Keratinocyte (primary cell): ENCODE results near the gene HDGFL3. TPM values are rescaled to one million over a fixed set of nuclear protein-coding genes. Genes with fewer than 3 reads are reported as not detected.

Experiments
- DNase-seq: peaks from one replicate; pipeline ENCODE4 v3.0.0-alpha.2; 2011; ENCODE audit warnings: low read depth, missing footprints, low spot score
- FAIRE-seq: peaks from 2 replicates; lab custom pipeline; 2011; peaks lifted over from hg19 to GRCh38; lab: Jason Lieb, UNC
- H2AFZ ChIP-seq: 2 replicates; pipeline ENCODE4 v1.6.0; 2012; ENCODE audit warnings: low read length, control low read depth, inconsistent platforms; ENCODE audit not compliant: control insufficient read depth
- H3K27ac ChIP-seq: 2 replicates; pipeline ENCODE4 v1.5.1; 2011; ENCODE audit warnings: low read length; ENCODE audit not compliant: control insufficient read depth, insufficient read depth
- H3K27me3 ChIP-seq: 3 replicates; pipeline ENCODE4 v1.6.0; 2011; ENCODE audit warnings: low read length; ENCODE audit not compliant: control insufficient read depth, insufficient read depth; ENCODE audit errors: extremely low read depth
- H3K36me3 ChIP-seq, 2 experiments: 2 replicates in 1 of 2; 3 replicates in 1 of 2; pipeline ENCODE4 v1.5.1; 2011; ENCODE audit warnings: low read length in 2 of 2, mild to moderate bottlenecking in 1 of 2; ENCODE audit not compliant: control insufficient read depth in 2 of 2, insufficient read depth in 2 of 2; ENCODE audit errors: extremely low read depth in 1 of 2
- H3K4me1 ChIP-seq: 3 replicates; pipeline ENCODE4 v1.5.1; 2011; ENCODE audit warnings: low read length; ENCODE audit not compliant: control insufficient read depth, insufficient read depth; ENCODE audit errors: extremely low read depth
- H3K4me2 ChIP-seq: 3 replicates; pipeline ENCODE4 v1.6.0; 2011; ENCODE audit warnings: low read depth, low read length; ENCODE audit not compliant: control insufficient read depth, insufficient read depth; ENCODE audit errors: extremely low read depth
- H3K4me3 ChIP-seq, 3 experiments: fragments of 200-600 bp in 1 of 3; sonication (generic) in 1 of 3; 2 replicates in 2 of 3; 3 replicates in 1 of 3; pipeline ENCODE4 v1.5.1; 2011 to 2016; ENCODE audit warnings: low read length in 3 of 3, mild to moderate bottlenecking in 3 of 3, control low read depth in 2 of 3, inconsistent platforms in 1 of 3, low read depth in 1 of 3, mixed read lengths in 1 of 3, mixed run types in 1 of 3, moderate library complexity in 1 of 3; ENCODE audit not compliant: control insufficient read depth in 2 of 3, insufficient read depth in 2 of 3; ENCODE audit errors: extremely low read depth in 1 of 3
- H3K79me2 ChIP-seq: 2 replicates; pipeline ENCODE4 v1.6.0; 2012; ENCODE audit warnings: low read length; ENCODE audit not compliant: control insufficient read depth, insufficient read depth
- H3K9ac ChIP-seq: 3 replicates; pipeline ENCODE4 v1.6.0; 2011; ENCODE audit warnings: low read length; ENCODE audit not compliant: control insufficient read depth, insufficient read depth; ENCODE audit errors: extremely low read depth
- H3K9me1 ChIP-seq: 3 replicates; pipeline ENCODE4 v1.6.0; 2011; ENCODE audit warnings: low read length; ENCODE audit not compliant: control insufficient read depth, insufficient read depth; ENCODE audit errors: extremely low read depth
- H3K9me3 ChIP-seq: 2 replicates; pipeline ENCODE4 v1.5.1; 2012; ENCODE audit warnings: low read depth, low read length; ENCODE audit not compliant: control insufficient read depth
- H4K20me1 ChIP-seq: 3 replicates; pipeline ENCODE4 v1.6.0; 2011; ENCODE audit warnings: low read length; ENCODE audit not compliant: control insufficient read depth, insufficient read depth; ENCODE audit errors: extremely low read depth
- CTCF ChIP-seq, 3 experiments: IDR thresholded peaks in 1 of 3; conservative IDR thresholded peaks in 1 of 3; optimal IDR thresholded peaks in 1 of 3; 2 replicates in 2 of 3; 3 replicates in 1 of 3; pipeline versions ENCODE3 to v1.5.1; 2011; ENCODE audit warnings: low read length in 3 of 3, mild to moderate bottlenecking in 3 of 3, moderate library complexity in 2 of 3, control low read depth in 1 of 3, inconsistent platforms in 1 of 3; ENCODE audit not compliant: insufficient read depth in 2 of 3; ENCODE audit errors: extremely low read depth in 1 of 3
- EZH2 ChIP-seq: IDR thresholded peaks from one replicate; pipeline ENCODE4 v1.6.1; 2012; ENCODE audit warnings: inconsistent platforms, mild to moderate bottlenecking, low read length, moderate library complexity
- dilution Hi-C: fragments of 300-500 bp; cut with MboI; formaldehyde crosslinking; loops from one replicate; pipeline ENCODE4 v1.7.0; 2020; ENCODE audit warnings: low sequenced_read_pairs; ENCODE audit not compliant: extremely low pct_ligation_motif_present
- polyA plus RNA-seq, 5 experiments: library from polyadenylated mRNA; depleted of rRNA in 3 of 5; stranded (reverse) in 3 of 5; stranded (forward) in 1 of 5; unstranded in 1 of 5; fragments of >200 nt; gene quantifications; 1 replicate in 1 of 5; 2 replicates in 3 of 5; 3 replicates in 1 of 5; pipeline versions ENCODE4 v1.2.1 to v1.2.3, GENCODE V29; 2011 to 2012; ENCODE audit warnings: missing spikeins in 2 of 5, low read depth in 1 of 5, low replicate concordance in 1 of 5

HDGFL3 gene
- polyA plus RNA-seq, 1 donor (not counting 4 experiments of a cell fraction or from before 2014, with no cell fraction given): 35.1 TPM

GRCh38 chr15:83215306-83215705, 7.7 kb upstream of the HDGFL3 start:
- no peaks in the 10 kb centered on the region for H3K36me3 ChIP-seq
- no peak overlapping the region for H2AFZ ChIP-seq
- H3K27ac ChIP-seq: no peak overlapping the region
- FAIRE-seq (no peak), DNase-seq (no peak)
- H3K4me3 ChIP-seq: no peak overlapping the region
- no peaks in the 10 kb centered on the region for H3K9me3 ChIP-seq
- no peak overlapping the region for H3K4me2 ChIP-seq
- no peaks in the 10 kb centered on the region for H4K20me1 ChIP-seq
- no peaks in the 10 kb centered on the region for H3K27me3 ChIP-seq
- TF ChIP-seq CTCF (optimal IDR thresholded peaks at IDR 0.05 in 1 of 3, IDR thresholded peaks at IDR 0.05 in 1 of 3, conservative IDR thresholded peaks at IDR 0.05 in 1 of 3; ENCODE audit: extremely low read depth in 1 of 3, insufficient read depth in 2 of 3, low read length in 3 of 3) (no peak), EZH2 (no peak)
- no peaks in the 10 kb centered on the region for H3K79me2 ChIP-seq
- no peak overlapping the region for H3K9ac ChIP-seq
- H3K4me1 ChIP-seq: no peaks in the 10 kb centered on the region
- dilution Hi-C loops: no loop called here
- no peaks in the 10 kb centered on the region for H3K9me1 ChIP-seq

GRCh38 chr15:83210619-83211018, 3.0 kb upstream of the HDGFL3 start:
- Histone ChIP-seq H3K9ac (no peak overlapping the region), H3K4me2 (no peak overlapping the region), H2AFZ (no peak overlapping the region), H3K4me3 (no peak overlapping the region), H3K27me3 (no peaks in the 10 kb centered on the region), H3K4me1 (peaks cover 7% of the 10 kb centered on the region), H4K20me1 (no peaks in the 10 kb centered on the region), H3K27ac (no peak overlapping the region), H3K9me3 (no peaks in the 10 kb centered on the region), H3K79me2 (peaks cover 14% of the 10 kb centered on the region), H3K9me1 (no peaks in the 10 kb centered on the region), H3K36me3 (no peaks in the 10 kb centered on the region)
- no peak for DNase-seq
- TF ChIP-seq CTCF (optimal IDR thresholded peaks at IDR 0.05 in 1 of 3, IDR thresholded peaks at IDR 0.05 in 1 of 3, conservative IDR thresholded peaks at IDR 0.05 in 1 of 3; ENCODE audit: extremely low read depth in 1 of 3, insufficient read depth in 2 of 3, low read length in 3 of 3) (no peak), EZH2 (no peak)
- dilution Hi-C loops: no loop called here
- FAIRE-seq: no peak
